ENCODE data around the gene FCGR2B. TPM values are rescaled to one million over a fixed set of nuclear protein-coding genes. Genes with fewer than 3 reads are reported as not detected.

FCGR2B gene
- total RNA-seq, 1 donor from 2014 or later, result 0.15 TPM

GRCh38 chr1:161706482-161707347, 43.8 kb downstream of the FCGR2B start, which contains the start of gene FCRLA:
TSS of gene FCRLA (plus strand) at chr1:161707229. CDS start at chr1:161707265, 36 bp downstream.
- Mint-ChIP-seq H3K27ac (no peak within 1 kb of the TSS), H3K4me1 (no peaks in the 10 kb centered on the region), H3K4me3 (no peak within 1 kb of the TSS), H3K27me3 (ENCODE audit: insufficient read depth, low read depth) (no peaks in the 10 kb centered on the region), H3K9me3 (no peaks in the 10 kb centered on the region), H3K36me3 (no peaks in the 10 kb centered on the region)
- no peaks in the 10 kb centered on the region for H3F3A ChIP-seq (ENCODE audit: low read depth)
- H4K20me1 ChIP-seq (ENCODE audit: low read depth), result no peaks in the 10 kb centered on the region
- no peaks in the 10 kb centered on the region for H3K27me3 ChIP-seq
- TF ChIP-seq EZH2 (IDR thresholded peaks at IDR 0.05) (no peak), CTCF (IDR thresholded peaks at IDR 0.05) (no peak), EZH2phosphoT487 (IDR thresholded peaks at IDR 0.05) (no peak)
- no peaks in the 10 kb centered on the region for H3K4me1 ChIP-seq
- H2AFZ ChIP-seq (replicated peaks), result no peak within 1 kb of the TSS
- H3K4me2 ChIP-seq, result no peak within 1 kb of the TSS
- no peaks in the 10 kb centered on the region for H3K79me2 ChIP-seq (ENCODE audit: low read depth)
- no peak for DNase-seq (ENCODE audit: low spot score)
- H3K36me3 ChIP-seq, result no peaks in the 10 kb centered on the region
- no peak within 1 kb of the TSS for H3K27ac ChIP-seq
- no peak within 1 kb of the TSS for H3K4me3 ChIP-seq
- H3K9me3 ChIP-seq (ENCODE audit: low read depth), result no peaks in the 10 kb centered on the region
- H3K9ac ChIP-seq, result no peak within 1 kb of the TSS

- H2AFZ ChIP-seq (replicated peaks), result no peak overlapping the region
- Mint-ChIP-seq H3K27ac (no peak overlapping the region), H3K4me1 (no peaks in the 10 kb centered on the region), H3K36me3 (no peaks in the 10 kb centered on the region), H3K27me3 (ENCODE audit: insufficient read depth, low read depth) (no peaks in the 10 kb centered on the region), H3K4me3 (no peak overlapping the region), H3K9me3 (no peaks in the 10 kb centered on the region)
- H4K20me1 ChIP-seq (ENCODE audit: low read depth), result no peaks in the 10 kb centered on the region
- no peaks in the 10 kb centered on the region for H3F3A ChIP-seq (ENCODE audit: low read depth)
- no peak for DNase-seq (ENCODE audit: low spot score)
- H3K4me2 ChIP-seq, result no peak overlapping the region
- no peaks in the 10 kb centered on the region for H3K4me1 ChIP-seq
- no peaks in the 10 kb centered on the region for H3K27me3 ChIP-seq
- no peak overlapping the region for H3K9ac ChIP-seq
- H3K9me3 ChIP-seq (ENCODE audit: low read depth), result no peaks in the 10 kb centered on the region
- H3K79me2 ChIP-seq (ENCODE audit: low read depth), result no peaks in the 10 kb centered on the region
- no peak overlapping the region for H3K27ac ChIP-seq
- H3K36me3 ChIP-seq, result no peaks in the 10 kb centered on the region
- TF ChIP-seq EZH2phosphoT487 (IDR thresholded peaks at IDR 0.05) (no peak), EZH2 (IDR thresholded peaks at IDR 0.05) (no peak), CTCF (IDR thresholded peaks at IDR 0.05) (no peak)
- no peak overlapping the region for H3K4me3 ChIP-seq
Measured at GRCh38 chr1:161707503-161707902, 44.6 kb downstream of the FCGR2B start.

GRCh38 chr1:161709373-161709772, 46.4 kb downstream of the FCGR2B start:
- no peak for DNase-seq (ENCODE audit: low spot score)
- Mint-ChIP-seq H3K36me3 (no peaks in the 10 kb centered on the region), H3K4me1 (no peaks in the 10 kb centered on the region), H3K27me3 (ENCODE audit: insufficient read depth, low read depth) (no peaks in the 10 kb centered on the region), H3K4me3 (no peak overlapping the region), H3K27ac (no peak overlapping the region), H3K9me3 (no peaks in the 10 kb centered on the region)
- Histone ChIP-seq H3K9ac (no peak overlapping the region), H4K20me1 (ENCODE audit: low read depth) (no peaks in the 10 kb centered on the region), H3K4me3 (no peak overlapping the region), H3K27ac (no peak overlapping the region), H3K4me1 (no peaks in the 10 kb centered on the region), H2AFZ (replicated peaks) (no peak overlapping the region), H3K27me3 (no peaks in the 10 kb centered on the region), H3F3A (ENCODE audit: low read depth) (no peaks in the 10 kb centered on the region), H3K4me2 (no peak overlapping the region), H3K9me3 (ENCODE audit: low read depth) (no peaks in the 10 kb centered on the region), H3K36me3 (no peaks in the 10 kb centered on the region), H3K79me2 (ENCODE audit: low read depth) (no peaks in the 10 kb centered on the region)
- TF ChIP-seq CTCF (IDR thresholded peaks at IDR 0.05), result no peak
- no peak for TF ChIP-seq EZH2 (IDR thresholded peaks at IDR 0.05)
- TF ChIP-seq EZH2phosphoT487 (IDR thresholded peaks at IDR 0.05), result no peak

Measured in neural progenitor cell (in vitro differentiated cells).